ENCODE results near the gene TNK2.
A peak's percentile ranks its signal among the peaks of the same experiment; 100 is the strongest.
"Not testable (repeated sequence)": the region's sequence is repeated elsewhere in the genome, so short reads cannot be mapped to it uniquely, and the experiment has no call there.

The TNK2 gene

GRCh38 chr3:195867631-195868335, 40.6 kb downstream of the TNK2 start:
- no peak for DNase-seq

- DNase-seq: no peak
Measured at GRCh38 chr3:195866686-195867511, 41.5 kb downstream of the TNK2 start.

GRCh38 chr3:195865752-195866151, 42.6 kb downstream of the TNK2 start:
- DNase-seq: no peak

GRCh38 chr3:195863121-195864061, 45.0 kb downstream of the TNK2 start:
- DNase-seq: peak; percentile 83

GRCh38 chr3:195862318-195862717, 46.0 kb downstream of the TNK2 start:
- not testable (repeated sequence) for DNase-seq

- DNase-seq: no peak
Measured at GRCh38 chr3:195860456-195860855, 47.9 kb downstream of the TNK2 start.

GRCh38 chr3:195859846-195860411, 48.4 kb downstream of the TNK2 start:
- no peak for DNase-seq

GRCh38 chr3:195859061-195859845, 49.1 kb downstream of the TNK2 start:
- DNase-seq: peak; percentile 47

GRCh38 chr3:195856410-195857084, 51.8 kb downstream of the TNK2 start:
- no peak for DNase-seq

GRCh38 chr3:195855471-195856409, 52.6 kb downstream of the TNK2 start:
- no peak for DNase-seq

- no peak for DNase-seq
Measured at GRCh38 chr3:195854628-195855294, 53.6 kb downstream of the TNK2 start.

- DNase-seq: no peak
Measured at GRCh38 chr3:195853996-195854395, 54.4 kb downstream of the TNK2 start.

- no peak for DNase-seq
Measured at GRCh38 chr3:195853036-195853435, 55.3 kb downstream of the TNK2 start.

GRCh38 chr3:195850857-195851543, 57.4 kb downstream of the TNK2 start:
- peak; percentile 77 for DNase-seq

- DNase-seq: no peak
Measured at GRCh38 chr3:195849322-195850074, 58.9 kb downstream of the TNK2 start.

- DNase-seq: no peak
Measured at GRCh38 chr3:195847055-195847950, 61.0 kb downstream of the TNK2 start.

- no peak for DNase-seq
Measured at GRCh38 chr3:195845483-195845882, 62.9 kb downstream of the TNK2 start.
